Breast epithelium (tissue), 4 donors: Measurements from ENCODE around the gene RBM12. TPM values are rescaled to one million over a fixed set of nuclear protein-coding genes. Genes with fewer than 3 reads are reported as not detected.

Experiments used
- DNase-seq, 2 donors: peaks; one replicate each; pipeline ENCODE4 v3.0.0-alpha.2; 2019; ENCODE audit warnings: low spot score in 2 of 2
- H3K27ac ChIP-seq, 2 donors: fragments of 200-600 bp; sonication (generic) in 1 of 2; one replicate each; pipeline ENCODE4 v1.5.1; 2016 to 2019; ENCODE audit warnings: mild to moderate bottlenecking in 1 of 2
- H3K27me3 ChIP-seq, 2 donors: fragments of 200-600 bp; sonication (generic) in 1 of 2; one replicate each; pipeline versions ENCODE4 v1.5.1 to v1.6.0; 2017 to 2019; ENCODE audit warnings: control low read depth in 1 of 2, mild to moderate bottlenecking in 1 of 2
- H3K36me3 ChIP-seq: fragments of 200-600 bp; one replicate; pipeline ENCODE4 v1.5.1; 2019
- H3K4me1 ChIP-seq, 2 donors: fragments of 200-600 bp; sonication (generic); one replicate each; pipeline ENCODE4 v1.5.1; 2016 to 2019; ENCODE audit warnings: control low read depth in 1 of 2
- H3K4me3 ChIP-seq, 3 donors: fragments of 200-600 bp; sonication (generic); 1 replicate in 2 of 3; 2 replicates in 1 of 3; pipeline ENCODE4 v1.5.1; 2016 to 2019; ENCODE audit warnings: mild to moderate bottlenecking in 3 of 3, moderate library complexity in 2 of 3
- H3K9me3 ChIP-seq, 2 donors: fragments of 200-600 bp; sonication (generic) in 1 of 2; one replicate each; pipeline ENCODE4 v1.5.1; 2016 to 2019; ENCODE audit warnings: control low read depth in 1 of 2
- POLR2A ChIP-seq: fragments of 450-650 bp; IDR thresholded peaks from one replicate; pipeline ENCODE4 v1.6.1; 2016; ENCODE audit warnings: antibody characterized with exemption, mild to moderate bottlenecking, moderate library complexity
- POLR2AphosphoS5 ChIP-seq, 3 donors: sonication (generic); formaldehyde crosslinking; IDR thresholded peaks; one replicate each; pipeline ENCODE4 v1.6.1; 2017; ENCODE audit warnings: antibody characterized with exemption in 3 of 3
- intact Hi-C: fragments of 100-400 bp; cut with DNase I; formaldehyde crosslinking; loops from one replicate; pipeline ENCODE4 v1.15.1; 2023; ENCODE audit warnings: low total_unique reads
- total RNA-seq, 3 donors: library from RNA; depleted of rRNA; stranded (reverse); fragments of >200 nt; gene quantifications; one replicate each; pipeline ENCODE4 v1.1.0, GENCODE V29; 2016
- TF ChIP-seq, protein P1 (sequence below), 3 donors: fragments of 450-650 bp; IDR thresholded peaks; one replicate each; pipeline ENCODE4 v1.5.1; 2016 to 2017; ENCODE audit warnings: antibody characterized with exemption in 3 of 3, mild to moderate bottlenecking in 3 of 3, moderate library complexity in 3 of 3

The RBM12 gene
- total RNA-seq, 3 donors from 2014 or later = 22.7 to 40.1 (median 34.4) TPM

DNA sequence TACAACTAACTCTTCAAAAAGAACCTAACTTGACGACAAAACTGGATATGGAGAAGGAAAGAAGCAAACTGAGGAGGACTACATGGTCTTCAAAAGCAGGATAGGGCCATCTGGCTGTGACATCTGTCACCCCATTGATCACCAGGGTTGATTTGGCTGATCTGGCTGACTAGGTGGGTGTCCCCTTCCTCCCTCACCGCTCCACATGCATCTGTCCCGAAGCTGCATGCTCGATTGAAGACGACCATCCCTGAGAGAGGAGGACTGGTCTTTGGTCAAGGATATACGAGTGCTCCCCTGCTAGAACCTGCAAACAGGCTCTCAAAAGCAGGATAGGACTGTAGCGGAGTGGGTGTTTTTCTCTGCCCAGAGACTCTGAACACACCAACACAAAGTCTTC lies 21.7 kb downstream of the RBM12 start:
- Histone ChIP-seq H3K36me3 (no peaks in the 10 kb centered on the region), H3K4me3 (no peak overlapping the region), H3K27me3 (no peaks in the 10 kb centered on the region), H3K27ac (no peak overlapping the region), H3K4me1 (no peaks in the 10 kb centered on the region), H3K9me3 (no peaks in the 10 kb centered on the region)
- no peak for DNase-seq
- intact Hi-C loops = no loop called here
- TF ChIP-seq, protein P1, sequence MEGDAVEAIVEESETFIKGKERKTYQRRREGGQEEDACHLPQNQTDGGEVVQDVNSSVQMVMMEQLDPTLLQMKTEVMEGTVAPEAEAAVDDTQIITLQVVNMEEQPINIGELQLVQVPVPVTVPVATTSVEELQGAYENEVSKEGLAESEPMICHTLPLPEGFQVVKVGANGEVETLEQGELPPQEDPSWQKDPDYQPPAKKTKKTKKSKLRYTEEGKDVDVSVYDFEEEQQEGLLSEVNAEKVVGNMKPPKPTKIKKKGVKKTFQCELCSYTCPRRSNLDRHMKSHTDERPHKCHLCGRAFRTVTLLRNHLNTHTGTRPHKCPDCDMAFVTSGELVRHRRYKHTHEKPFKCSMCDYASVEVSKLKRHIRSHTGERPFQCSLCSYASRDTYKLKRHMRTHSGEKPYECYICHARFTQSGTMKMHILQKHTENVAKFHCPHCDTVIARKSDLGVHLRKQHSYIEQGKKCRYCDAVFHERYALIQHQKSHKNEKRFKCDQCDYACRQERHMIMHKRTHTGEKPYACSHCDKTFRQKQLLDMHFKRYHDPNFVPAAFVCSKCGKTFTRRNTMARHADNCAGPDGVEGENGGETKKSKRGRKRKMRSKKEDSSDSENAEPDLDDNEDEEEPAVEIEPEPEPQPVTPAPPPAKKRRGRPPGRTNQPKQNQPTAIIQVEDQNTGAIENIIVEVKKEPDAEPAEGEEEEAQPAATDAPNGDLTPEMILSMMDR (IDR thresholded peaks at IDR 0.05) = no peak
- TF ChIP-seq POLR2A (no peak), POLR2AphosphoS5 (IDR thresholded peaks at IDR 0.05) (no peak)

- Histone ChIP-seq H3K27me3 (no peaks in the 10 kb centered on the region), H3K36me3 (no peaks in the 10 kb centered on the region), H3K4me1 (no peaks in the 10 kb centered on the region), H3K4me3 (no peak overlapping the region), H3K27ac (no peak overlapping the region), H3K9me3 (no peaks in the 10 kb centered on the region)
- intact Hi-C loops = no loop called here
- DNase-seq = no peak
- TF ChIP-seq POLR2AphosphoS5 (IDR thresholded peaks at IDR 0.05) (no peak), POLR2A (no peak)
- TF ChIP-seq, protein P1 (IDR thresholded peaks at IDR 0.05) = no peak
Observed at GRCh38 chr20:35641743-35642142, 23.0 kb downstream of the RBM12 start.

- H3K9me3 ChIP-seq = no peaks in the 10 kb centered on the region
- H3K4me1 ChIP-seq = no peaks in the 10 kb centered on the region
- no peaks in the 10 kb centered on the region for H3K36me3 ChIP-seq
- intact Hi-C loops = no loop called here
- no peak overlapping the region for H3K4me3 ChIP-seq
- no peaks in the 10 kb centered on the region for H3K27me3 ChIP-seq
- TF ChIP-seq POLR2A (no peak), POLR2AphosphoS5 (IDR thresholded peaks at IDR 0.05) (no peak)
- TF ChIP-seq, protein P1 (IDR thresholded peaks at IDR 0.05) = no peak
- no peak overlapping the region for H3K27ac ChIP-seq
- DNase-seq = no peak
Observed at GRCh38 chr20:35640724-35641123, 24.0 kb downstream of the RBM12 start.

GRCh38 chr20:35638751-35639150 lies 25.9 kb downstream of the RBM12 start:
- Histone ChIP-seq H3K9me3 (no peaks in the 10 kb centered on the region), H3K27me3 (no peaks in the 10 kb centered on the region), H3K36me3 (no peaks in the 10 kb centered on the region), H3K4me1 (no peaks in the 10 kb centered on the region), H3K27ac (no peak overlapping the region), H3K4me3 (no peak overlapping the region)
- DNase-seq = no peak
- TF ChIP-seq POLR2A (no peak), POLR2AphosphoS5 (IDR thresholded peaks at IDR 0.05) (no peak)
- TF ChIP-seq, protein P1 (IDR thresholded peaks at IDR 0.05) = no peak
- intact Hi-C loops = no loop called here

- no peaks in the 10 kb centered on the region for H3K9me3 ChIP-seq
- no peaks in the 10 kb centered on the region for H3K27me3 ChIP-seq
- no peaks in the 10 kb centered on the region for H3K4me1 ChIP-seq
- DNase-seq = no peak
- no peaks in the 10 kb centered on the region for H3K36me3 ChIP-seq
- intact Hi-C loops = no loop called here
- no peak overlapping the region for H3K27ac ChIP-seq
- no peak overlapping the region for H3K4me3 ChIP-seq
- TF ChIP-seq POLR2AphosphoS5 (IDR thresholded peaks at IDR 0.05) (no peak), POLR2A (no peak)
- TF ChIP-seq, protein P1 (IDR thresholded peaks at IDR 0.05) = no peak
Observed at GRCh38 chr20:35637276-35637675, 27.4 kb downstream of the RBM12 start.
